Naive thymus-derived CD4-positive, alpha-beta T cell (primary cell): ENCODE data around the gene LSAMP. TPM values are rescaled to one million over a fixed set of nuclear protein-coding genes. Genes with fewer than 3 reads are reported as not detected.

Experiments
- ATAC-seq: fragments of 150-1000 bp; cut with Tn5 transposase; 2 replicates; pipeline ENCODE4 v1.10.0; 2021; ENCODE audit warnings: mild to moderate bottlenecking, moderate library complexity
- CTCF ChIA-PET: fragments of 350-600 bp; sonication (Branson Sonifier 250); formaldehyde crosslinking; loops from one replicate; lab custom pipeline; 2021; ENCODE audit warnings: antibody characterized with exemption; lab: Charles Lee
- POLR2A ChIA-PET: fragments of 350-600 bp; sonication (Branson Sonifier 250); formaldehyde crosslinking; loops from one replicate; lab custom pipeline; 2021; ENCODE audit warnings: antibody characterized with exemption, inconsistent platforms; lab: Charles Lee
- DNase-seq, 9 donors: peaks; one replicate each; pipeline versions ENCODE4 v3.0.0 to v3.0.0-alpha.2; 2020 to 2022; ENCODE audit warnings: mixed read lengths in 1 of 9
- H3K27ac ChIP-seq: one replicate; pipeline ENCODE4 v1.7.0; 2013; ENCODE audit warnings: mild to moderate bottlenecking, low read depth, low read length, moderate library complexity
- H3K27me3 ChIP-seq, 2 donors: one replicate each; pipeline ENCODE4 v1.7.0; 2013; ENCODE audit warnings: low read length in 2 of 2, mild to moderate bottlenecking in 2 of 2, moderate library complexity in 2 of 2; ENCODE audit not compliant: control insufficient read depth in 2 of 2, insufficient read depth in 2 of 2
- H3K36me3 ChIP-seq, 3 experiments: 1 replicate in 2 of 3; 2 replicates in 1 of 3; pipeline ENCODE4 v1.7.0; 2013; ENCODE audit warnings: low read length in 3 of 3, mild to moderate bottlenecking in 3 of 3, moderate library complexity in 1 of 3; ENCODE audit not compliant: insufficient read depth in 3 of 3, control insufficient read depth in 2 of 3
- H3K4me1 ChIP-seq, 2 donors: one replicate each; pipeline ENCODE4 v1.7.0; 2013; ENCODE audit warnings: low read length in 2 of 2, mild to moderate bottlenecking in 2 of 2, moderate library complexity in 1 of 2; ENCODE audit not compliant: control insufficient read depth in 2 of 2, insufficient read depth in 2 of 2
- H3K4me3 ChIP-seq: 2 replicates; pipeline ENCODE4 v1.7.0; 2013; ENCODE audit warnings: mild to moderate bottlenecking, low read length
- H3K9me3 ChIP-seq, 3 experiments: 1 replicate in 2 of 3; 2 replicates in 1 of 3; pipeline ENCODE4 v1.7.0; 2013; ENCODE audit warnings: low read length in 3 of 3; ENCODE audit not compliant: control insufficient read depth in 2 of 3
- H3K27ac Mint-ChIP-seq, 9 donors: one replicate each; pipeline ENCODE4 v1.8.0; 2020 to 2022; ENCODE audit warnings: mixed read lengths in 9 of 9, mild to moderate bottlenecking in 8 of 9, moderate library complexity in 5 of 9, inconsistent platforms in 2 of 9
- H3K27me3 Mint-ChIP-seq, 5 donors: one replicate each; pipeline ENCODE4 v1.8.0; 2021 to 2022; ENCODE audit warnings: mixed read lengths in 5 of 5, mild to moderate bottlenecking in 1 of 5
- H3K36me3 Mint-ChIP-seq, 5 donors: one replicate each; pipeline ENCODE4 v1.8.0; 2020 to 2022; ENCODE audit warnings: mixed read lengths in 5 of 5, mild to moderate bottlenecking in 3 of 5, inconsistent platforms in 1 of 5
- H3K4me1 Mint-ChIP-seq, 7 donors: one replicate each; pipeline ENCODE4 v1.8.0; 2020 to 2022; ENCODE audit warnings: mixed read lengths in 7 of 7, mild to moderate bottlenecking in 3 of 7, inconsistent platforms in 1 of 7
- H3K4me3 Mint-ChIP-seq, 10 donors: one replicate each; pipeline ENCODE4 v1.8.0; 2020 to 2022; ENCODE audit warnings: mild to moderate bottlenecking in 10 of 10, mixed read lengths in 10 of 10, moderate library complexity in 6 of 10, inconsistent platforms in 2 of 10
- H3K9me3 Mint-ChIP-seq, 11 donors: one replicate each; pipeline ENCODE4 v1.8.0; 2020 to 2022; ENCODE audit warnings: mixed read lengths in 11 of 11, mild to moderate bottlenecking in 4 of 11, inconsistent platforms in 1 of 11, moderate library complexity in 1 of 11
- intact Hi-C, 2 donors: fragments of 100-400 bp; cut with micrococcal nuclease; formaldehyde crosslinking; loops; one replicate each; pipeline ENCODE4 v1.15.1; 2023
- polyA plus RNA-seq, 2 donors: library from polyadenylated mRNA; unstranded; fragments of 300-500 nt; fragmentation: Illumina TruSeq; gene quantifications; one replicate each; pipeline ENCODE4 v1.2.3, GENCODE V29; 2021
- total RNA-seq, 6 experiments: library from RNA in 5 of 6; stranded (reverse) in 5 of 6; gene quantifications; 1 replicate in 5 of 6; 2 replicates in 1 of 6; pipeline ENCODE4 v1.2.3 and lab custom pipeline; 2021 to 2026

The LSAMP gene
- total and polyA plus RNA-seq, 7 experiments from 2014 or later, result not detected

DNA sequence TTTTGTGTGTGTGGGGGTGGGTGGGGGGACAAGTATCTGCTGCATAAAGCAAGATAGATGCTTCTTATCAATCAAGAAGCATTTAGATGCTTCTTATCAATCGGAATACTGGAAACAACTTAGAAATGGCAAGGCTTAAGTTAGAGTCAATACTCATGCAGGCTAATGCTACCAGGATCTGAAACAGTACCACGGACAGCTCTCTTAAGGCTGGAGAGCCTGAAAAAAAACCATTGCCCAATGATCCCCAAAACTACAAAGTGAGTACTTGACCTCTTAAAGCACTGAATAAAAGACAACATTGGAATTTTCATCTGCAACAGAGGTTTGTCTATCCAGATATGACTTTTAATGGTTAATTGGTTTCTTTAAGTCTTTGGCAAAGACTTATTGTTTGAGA is 559.7 kb downstream of the LSAMP start:
- Histone ChIP-seq H3K27me3 (no peaks in the 10 kb centered on the region), H3K4me1 (no peaks in the 10 kb centered on the region), H3K4me3 (no peak overlapping the region), H3K27ac (no peak overlapping the region), H3K36me3 (no peaks in the 10 kb centered on the region), H3K9me3 (peaks cover 0 to 3% (median 0%) of the 10 kb centered on the region in 3 experiments)
- Mint-ChIP-seq H3K27me3 (peaks cover 0 to 26% (median 15%) of the 10 kb centered on the region in 5 donors), H3K27ac (no peak overlapping the region), H3K4me3 (no peak overlapping the region), H3K4me1 (no peaks in the 10 kb centered on the region), H3K36me3 (no peaks in the 10 kb centered on the region), H3K9me3 (peaks cover 0 to 4% (median 0%) of the 10 kb centered on the region in 11 donors)
- intact Hi-C loops, result no loop called here
- ChIA-PET CTCF (no interaction called here), POLR2A (no interaction called here)
- ATAC-seq (no peak), DNase-seq (no peak)

DNA sequence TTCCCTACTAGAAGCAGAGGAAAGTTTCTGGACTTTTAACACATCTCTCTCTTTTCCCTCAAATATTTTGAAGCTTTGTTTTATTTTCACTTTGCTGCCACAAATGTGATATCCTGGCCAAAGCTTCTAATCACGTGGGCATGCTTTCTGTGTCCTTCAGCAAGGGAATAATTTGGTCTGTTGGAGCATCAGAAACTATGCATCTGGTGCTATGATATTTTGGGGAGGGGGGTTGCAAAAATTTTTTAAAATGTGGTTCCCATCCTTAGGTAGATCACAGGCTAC is 567.7 kb downstream of the LSAMP start:
- Histone ChIP-seq H3K4me1 (no peaks in the 10 kb centered on the region), H3K9me3 (no peaks in the 10 kb centered on the region), H3K27ac (no peak overlapping the region), H3K36me3 (no peaks in the 10 kb centered on the region), H3K4me3 (no peak overlapping the region), H3K27me3 (no peaks in the 10 kb centered on the region)
- CTCF ChIA-PET, result no interaction called here
- Mint-ChIP-seq H3K36me3 (no peaks in the 10 kb centered on the region), H3K4me1 (peaks cover 0 to 12% (median 0%) of the 10 kb centered on the region in 7 donors), H3K27ac (no peak overlapping the region), H3K27me3 (peaks cover 0 to 18% (median 7%) of the 10 kb centered on the region in 5 donors), H3K4me3 (no peak overlapping the region), H3K9me3 (no peaks in the 10 kb centered on the region)
- no peak for ATAC-seq
- no peak for DNase-seq
- intact Hi-C loops, result no loop called here
- POLR2A ChIA-PET, result no interaction called here

DNA sequence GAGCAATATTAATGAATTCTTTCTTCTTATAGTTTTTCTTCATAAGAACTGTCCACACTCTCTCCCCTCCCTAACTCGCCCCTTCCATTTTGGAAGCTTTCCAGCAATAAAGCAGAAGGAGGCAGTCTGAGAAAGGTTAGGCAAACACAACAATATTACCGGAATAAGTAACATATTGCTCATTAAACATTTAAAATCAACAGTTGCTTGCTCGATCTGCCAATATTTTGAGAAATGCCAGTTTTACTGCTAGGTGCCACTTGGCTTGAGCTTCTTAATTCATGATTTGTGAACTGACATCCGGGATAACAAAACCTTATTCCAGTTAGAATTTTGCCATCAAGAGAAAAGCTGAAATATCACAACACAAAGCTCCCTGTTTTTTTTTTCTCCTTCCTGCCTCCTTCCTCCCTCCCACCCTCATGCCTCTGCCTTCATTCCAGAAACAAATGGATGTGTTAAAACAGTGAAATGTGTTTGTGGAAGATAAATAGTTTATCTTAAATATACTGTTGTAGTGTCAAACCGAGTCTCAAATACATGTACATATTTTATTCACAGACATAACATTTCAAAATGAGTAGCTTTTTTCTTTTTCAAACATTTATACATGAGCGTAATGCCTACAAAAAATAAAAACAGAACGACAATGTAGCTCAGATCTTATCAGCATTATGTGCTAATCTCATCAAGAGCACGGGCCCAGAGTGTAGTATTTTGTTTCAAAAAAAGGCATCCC is 568.2 kb downstream of the LSAMP start:
- H3K4me1 Mint-ChIP-seq, result peaks cover 0 to 12% (median 0%) of the 10 kb centered on the region in 7 donors
- H3K27ac Mint-ChIP-seq, result no peak overlapping the region
- intact Hi-C loops, result no loop called here
- Histone ChIP-seq H3K27me3 (no peaks in the 10 kb centered on the region), H3K4me3 (no peak overlapping the region), H3K27ac (no peak overlapping the region), H3K4me1 (no peaks in the 10 kb centered on the region), H3K36me3 (no peaks in the 10 kb centered on the region), H3K9me3 (no peaks in the 10 kb centered on the region)
- POLR2A ChIA-PET, result no interaction called here
- H3K4me3 Mint-ChIP-seq, result peak overlapping the region in 2 of 10 donors; percentile 2 to 7
- ATAC-seq (no peak), DNase-seq (no peak)
- H3K36me3 Mint-ChIP-seq, result no peaks in the 10 kb centered on the region
- CTCF ChIA-PET, result no interaction called here
- no peaks in the 10 kb centered on the region for H3K9me3 Mint-ChIP-seq
- peaks cover 0 to 18% (median 7%) of the 10 kb centered on the region in 5 donors for H3K27me3 Mint-ChIP-seq

DNA sequence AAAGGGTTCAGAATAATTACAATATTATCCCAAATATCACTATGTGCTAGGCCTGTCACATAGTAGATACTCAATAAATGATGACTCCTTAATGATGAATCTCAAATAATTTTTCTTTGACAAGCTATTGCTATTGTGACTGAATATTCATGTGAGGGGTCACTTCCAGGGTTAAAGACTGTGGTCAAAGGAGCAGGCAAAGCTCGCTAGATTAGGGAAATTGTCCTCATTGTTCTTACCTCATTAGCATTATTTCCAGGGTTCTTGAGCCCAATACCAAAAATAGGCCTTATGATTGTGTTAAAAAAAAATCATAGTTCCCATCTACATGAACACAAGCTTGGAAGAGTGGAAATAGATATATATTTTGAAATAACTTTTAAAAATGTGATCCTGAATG is 569.8 kb downstream of the LSAMP start:
- peaks cover 0 to 12% (median 0%) of the 10 kb centered on the region in 7 donors for H3K4me1 Mint-ChIP-seq
- H3K36me3 ChIP-seq, result no peaks in the 10 kb centered on the region
- no peak overlapping the region for H3K4me3 Mint-ChIP-seq
- DNase-seq (no peak), ATAC-seq (no peak)
- H3K27ac Mint-ChIP-seq, result no peak overlapping the region
- H3K4me1 ChIP-seq, result no peaks in the 10 kb centered on the region
- intact Hi-C loops, result no loop called here
- no peaks in the 10 kb centered on the region for H3K36me3 Mint-ChIP-seq
- H3K27ac ChIP-seq, result no peak overlapping the region
- no peaks in the 10 kb centered on the region for H3K9me3 ChIP-seq
- H3K4me3 ChIP-seq, result no peak overlapping the region
- H3K27me3 ChIP-seq, result no peaks in the 10 kb centered on the region
- H3K27me3 Mint-ChIP-seq, result peaks cover 0 to 16% (median 7%) of the 10 kb centered on the region in 5 donors
- POLR2A ChIA-PET, result no interaction called here
- CTCF ChIA-PET, result interaction anchor here (0.6 kb wide), 1 partner anchor 598 kb away, joined by 3 read pairs; no protein-coding TSS in a partner anchor
- H3K9me3 Mint-ChIP-seq, result no peaks in the 10 kb centered on the region

DNA sequence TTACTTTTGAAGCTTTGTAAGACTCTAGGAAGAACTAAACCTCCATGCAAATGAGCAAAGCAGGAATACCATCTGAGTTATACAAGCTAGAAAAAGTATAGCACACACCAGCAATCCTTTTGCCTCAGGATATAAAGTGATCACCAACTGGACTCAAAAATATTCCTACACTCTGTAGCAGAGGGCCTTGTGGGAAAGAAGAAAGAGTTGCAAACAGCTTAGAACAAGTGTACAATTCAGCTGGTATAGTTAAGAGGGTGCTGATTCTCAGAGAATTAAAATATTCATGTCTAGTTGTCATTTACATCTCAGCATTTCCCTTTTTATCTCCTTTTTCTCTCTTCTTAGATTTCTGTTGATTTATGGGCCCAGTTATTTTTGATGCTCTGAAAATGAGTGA is 573.6 kb downstream of the LSAMP start:
- Mint-ChIP-seq H3K4me3 (no peak overlapping the region), H3K9me3 (no peaks in the 10 kb centered on the region), H3K27ac (no peak overlapping the region), H3K4me1 (no peaks in the 10 kb centered on the region), H3K27me3 (peaks cover 6 to 20% (median 9%) of the 10 kb centered on the region in 5 donors), H3K36me3 (no peaks in the 10 kb centered on the region)
- no peaks in the 10 kb centered on the region for H3K4me1 ChIP-seq
- ATAC-seq (no peak), DNase-seq (no peak)
- ChIA-PET POLR2A (interaction anchor here (0.7 kb wide), 1 partner anchor 23 kb away, joined by 3 read pairs; no protein-coding TSS in a partner anchor), CTCF (no interaction called here)
- H3K9me3 ChIP-seq, result no peaks in the 10 kb centered on the region
- H3K27ac ChIP-seq, result no peak overlapping the region
- no peaks in the 10 kb centered on the region for H3K27me3 ChIP-seq
- no peaks in the 10 kb centered on the region for H3K36me3 ChIP-seq
- H3K4me3 ChIP-seq, result no peak overlapping the region
- intact Hi-C loops, result no loop called here

DNA sequence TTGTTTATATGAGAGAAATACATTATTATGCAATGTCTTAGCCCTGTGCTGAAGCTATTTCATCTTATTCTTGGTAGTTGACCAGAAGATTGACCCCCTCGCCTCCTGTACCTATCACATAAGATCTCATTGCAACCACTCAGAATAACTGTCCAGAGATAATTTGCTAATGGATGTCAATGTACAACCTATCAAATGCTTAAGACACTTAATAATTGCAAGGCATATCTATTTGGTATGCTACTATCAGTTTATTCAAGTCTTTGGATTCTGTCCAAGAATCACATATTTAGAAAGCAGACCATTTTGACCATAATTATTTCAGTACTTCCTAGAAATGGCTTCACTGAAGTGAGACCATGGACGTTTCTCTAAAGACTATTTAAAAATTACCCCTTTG is 580.4 kb downstream of the LSAMP start:
- Mint-ChIP-seq H3K9me3 (no peaks in the 10 kb centered on the region), H3K4me1 (no peaks in the 10 kb centered on the region), H3K27ac (no peak overlapping the region), H3K36me3 (no peaks in the 10 kb centered on the region), H3K4me3 (no peak overlapping the region), H3K27me3 (peaks cover 19 to 55% (median 37%) of the 10 kb centered on the region in 5 donors)
- DNase-seq (no peak), ATAC-seq (no peak)
- CTCF ChIA-PET, result no interaction called here
- H3K36me3 ChIP-seq, result no peaks in the 10 kb centered on the region
- no peaks in the 10 kb centered on the region for H3K9me3 ChIP-seq
- H3K4me3 ChIP-seq, result no peak overlapping the region
- no peaks in the 10 kb centered on the region for H3K4me1 ChIP-seq
- peaks cover 0 to 5% of the 10 kb centered on the region in 2 donors for H3K27me3 ChIP-seq
- H3K27ac ChIP-seq, result no peak overlapping the region
- intact Hi-C loops, result no loop called here
- POLR2A ChIA-PET, result no interaction called here

DNA sequence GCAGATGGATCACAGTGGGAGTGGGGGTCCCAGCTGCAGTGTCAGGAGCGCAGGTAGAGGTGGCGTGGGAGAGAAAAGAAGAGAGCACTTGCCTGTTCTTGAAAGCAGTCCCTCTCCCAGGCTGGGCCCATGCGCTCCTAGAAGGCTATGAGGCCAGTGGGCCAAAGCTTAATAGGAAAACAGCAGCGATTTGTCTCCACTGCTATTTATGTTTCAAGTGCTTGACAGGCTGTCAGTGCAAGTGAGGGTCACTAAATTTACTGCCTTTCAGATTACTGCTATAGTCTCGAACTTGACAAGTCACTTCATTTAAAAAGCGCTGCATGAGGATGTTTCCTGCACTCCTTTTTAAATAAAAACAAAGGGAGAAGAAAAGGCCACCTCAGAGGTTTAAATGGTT is 582.4 kb downstream of the LSAMP start:
- Histone ChIP-seq H3K4me3 (no peak overlapping the region), H3K9me3 (no peaks in the 10 kb centered on the region), H3K27me3 (peaks cover 0 to 5% of the 10 kb centered on the region in 2 donors), H3K4me1 (no peaks in the 10 kb centered on the region), H3K27ac (no peak overlapping the region), H3K36me3 (no peaks in the 10 kb centered on the region)
- ChIA-PET CTCF (no interaction called here), POLR2A (no interaction called here)
- no peaks in the 10 kb centered on the region for H3K9me3 Mint-ChIP-seq
- ATAC-seq, result no peak
- peaks cover 0 to 1% (median 0%) of the 10 kb centered on the region in 7 donors for H3K4me1 Mint-ChIP-seq
- DNase-seq, result no peak
- no peak overlapping the region for H3K4me3 Mint-ChIP-seq
- intact Hi-C loops, result no loop called here
- H3K27ac Mint-ChIP-seq, result no peak overlapping the region
- H3K36me3 Mint-ChIP-seq, result no peaks in the 10 kb centered on the region
- H3K27me3 Mint-ChIP-seq, result peaks cover 23 to 61% (median 50%) of the 10 kb centered on the region in 5 donors
